Activated CD4-positive, alpha-beta T cell treated with anti-CD3 and anti-CD28 coated beads, Interleukin-2, amount 50 U/mL, for 4 hours (primary cell): ENCODE results near the gene HERC2.
"Not testable (repeated sequence)": the region's sequence is repeated elsewhere in the genome, so short reads cannot be mapped to it uniquely, and the experiment has no call there.

Experiments
- DNase-seq, 2 experiments: peaks; one replicate each; pipeline ENCODE4 v3.0.0-alpha.2; 2020

HERC2 gene

GRCh38 chr15:28128031-28128430 is 193.9 kb downstream of the HERC2 start:
- no peak for DNase-seq

- no peak for DNase-seq
These were observed 194.9 kb downstream of the HERC2 start for GRCh38 chr15:28127036-28127435.

GRCh38 chr15:28125673-28126651 is 196.0 kb downstream of the HERC2 start:
- DNase-seq = no peak

GRCh38 chr15:28124841-28125240 is 197.1 kb downstream of the HERC2 start:
- no peak for DNase-seq

GRCh38 chr15:28123408-28124023 is 198.5 kb downstream of the HERC2 start:
- DNase-seq = peak in 1 of 2 experiments; percentile 27

GRCh38 chr15:28122038-28122949 is 199.7 kb downstream of the HERC2 start:
- DNase-seq = no peak

- DNase-seq = not testable (repeated sequence)
These were observed 200.4 kb downstream of the HERC2 start for GRCh38 chr15:28121577-28121976.

GRCh38 chr15:28120359-28120640 is 201.7 kb downstream of the HERC2 start:
- no peak for DNase-seq

- DNase-seq = no peak
These were observed 203.4 kb downstream of the HERC2 start for GRCh38 chr15:28118531-28118930.

GRCh38 chr15:28118083-28118482 is 203.9 kb downstream of the HERC2 start:
- DNase-seq = no peak

- DNase-seq = no peak
These were observed 204.5 kb downstream of the HERC2 start for GRCh38 chr15:28117432-28117990.

- DNase-seq = no peak
These were observed 205.2 kb downstream of the HERC2 start for GRCh38 chr15:28116521-28117431.

- DNase-seq = no peak
These were observed 206.1 kb downstream of the HERC2 start for GRCh38 chr15:28115871-28116270.

- DNase-seq = no peak
These were observed 207.0 kb downstream of the HERC2 start for GRCh38 chr15:28114721-28115622.

GRCh38 chr15:28114114-28114455 is 207.9 kb downstream of the HERC2 start:
- no peak for DNase-seq

- DNase-seq = no peak
These were observed 208.4 kb downstream of the HERC2 start for GRCh38 chr15:28113394-28114113.

- DNase-seq = no peak
These were observed 209.0 kb downstream of the HERC2 start for GRCh38 chr15:28112962-28113361.

GRCh38 chr15:28112101-28112760 is 209.7 kb downstream of the HERC2 start:
- no peak for DNase-seq

- DNase-seq = no peak
These were observed 210.4 kb downstream of the HERC2 start for GRCh38 chr15:28111543-28111942.

- no peak for DNase-seq
These were observed 211.5 kb downstream of the HERC2 start for GRCh38 chr15:28110481-28110881.
